CD4-positive, alpha-beta T cell treated with Interleukin-12 subunit alpha and Interleukin-12 subunit beta, for 1 hour (primary cell): ENCODE data around the gene PEX10.

ENCODE experiments used
- DNase-seq: peaks from one replicate; pipeline ENCODE4 v3.0.0-alpha.2; 2020

Gene PEX10

GRCh38 chr1:2384941-2385481, 27.4 kb downstream of the PEX10 start:
- DNase-seq: no peak

DNA sequence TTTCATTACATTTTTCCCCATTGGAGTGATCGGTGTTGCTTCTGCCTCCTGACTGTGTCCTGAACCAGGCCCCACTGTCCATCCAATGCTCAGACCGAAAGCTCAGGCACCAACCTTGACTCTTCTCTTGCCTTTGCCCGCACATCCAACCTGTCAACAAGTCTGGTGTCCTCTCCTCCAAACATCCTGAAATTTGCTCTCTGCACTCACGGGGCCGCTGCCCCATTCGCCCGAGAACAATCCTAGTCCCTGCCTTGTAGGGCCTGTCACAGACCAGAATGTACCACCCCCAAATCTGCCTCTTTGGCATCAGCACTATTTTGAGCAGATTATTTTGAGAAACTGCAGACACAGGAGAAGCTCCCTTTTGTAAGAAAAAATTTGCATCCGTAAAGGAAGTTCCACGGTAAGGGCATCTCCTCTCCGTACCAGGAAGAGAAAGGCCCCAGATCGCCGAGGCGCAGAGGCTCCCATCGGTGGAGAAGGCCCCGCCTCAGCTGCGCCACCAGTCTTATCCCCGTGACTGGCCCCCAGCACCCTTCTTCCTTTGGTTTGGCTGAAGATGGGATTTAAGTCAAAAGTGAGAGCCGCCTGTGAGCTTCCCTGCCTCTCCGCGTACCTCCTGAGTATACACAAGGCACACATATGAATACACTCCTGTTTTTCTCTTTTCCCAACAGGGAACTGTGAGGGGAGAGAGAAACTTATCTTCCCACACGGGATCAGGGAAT, 28.1 kb downstream of the PEX10 start:
- DNase-seq: no peak

DNA sequence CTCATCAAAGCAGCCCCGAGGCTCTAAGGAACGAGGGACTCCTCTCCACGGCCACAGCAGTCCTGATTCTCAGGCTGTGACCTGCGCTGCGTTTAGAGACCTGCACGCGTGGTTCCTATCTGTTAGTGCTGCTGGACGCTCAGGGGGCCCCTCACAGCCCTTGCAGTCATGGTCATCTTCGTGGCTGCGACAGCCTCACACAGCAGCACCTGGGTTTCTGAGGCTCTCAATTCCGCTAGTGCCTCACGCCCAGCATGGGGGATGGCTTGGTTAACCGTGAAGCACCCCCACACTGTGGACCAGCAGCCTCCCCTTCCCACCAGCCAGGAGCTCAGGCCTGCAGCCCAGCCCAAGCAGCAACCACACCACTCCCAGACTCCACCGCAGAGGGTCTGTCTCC, 28.8 kb downstream of the PEX10 start:
- no peak for DNase-seq

GRCh38 chr1:2382621-2383361, 29.6 kb downstream of the PEX10 start:
- peak; percentile 16 for DNase-seq

DNA sequence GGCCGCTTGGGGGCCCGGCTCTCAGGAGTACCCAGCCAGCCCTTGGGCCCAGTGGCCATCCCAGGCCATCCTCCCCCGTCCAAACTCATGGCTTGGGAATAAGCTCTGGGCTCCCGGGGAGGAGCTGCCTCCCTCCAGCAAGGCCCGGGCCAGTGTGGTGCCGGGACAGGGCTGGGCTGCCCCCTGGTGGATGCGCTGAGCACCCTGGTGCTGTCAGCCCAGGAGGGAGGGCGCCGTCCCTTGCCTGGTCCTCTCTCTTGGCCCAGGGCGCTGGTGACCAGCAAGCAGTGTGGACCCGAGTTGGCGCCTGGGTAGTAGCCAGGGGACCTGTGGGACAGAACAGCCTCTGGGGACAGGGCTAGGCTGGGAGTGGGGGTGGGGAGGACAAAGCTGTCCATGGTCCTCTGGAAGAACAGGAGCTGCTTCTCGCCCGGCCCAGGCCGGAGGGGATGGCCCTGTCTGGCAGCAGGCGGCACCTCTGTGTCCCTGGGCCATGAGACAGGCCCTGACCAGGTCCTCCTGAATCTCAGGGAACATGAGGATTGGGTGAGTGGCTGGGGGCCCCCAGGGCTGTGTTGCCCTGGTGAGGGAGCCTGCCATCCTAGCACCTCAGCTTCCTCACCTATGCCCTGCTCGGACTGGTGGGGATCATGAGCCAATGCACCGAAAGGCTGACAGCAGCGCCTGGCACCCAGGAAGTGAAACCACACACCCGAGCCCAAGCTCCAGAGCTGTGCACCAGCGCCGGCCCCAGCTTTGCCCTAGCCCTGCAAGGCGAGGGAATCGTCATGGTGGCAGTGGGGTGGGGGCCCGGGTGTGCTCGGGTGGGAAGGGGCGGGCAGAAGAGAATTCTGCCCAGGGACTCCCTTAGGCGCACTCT, 30.4 kb downstream of the PEX10 start:
- peak; percentile 79 for DNase-seq

DNA sequence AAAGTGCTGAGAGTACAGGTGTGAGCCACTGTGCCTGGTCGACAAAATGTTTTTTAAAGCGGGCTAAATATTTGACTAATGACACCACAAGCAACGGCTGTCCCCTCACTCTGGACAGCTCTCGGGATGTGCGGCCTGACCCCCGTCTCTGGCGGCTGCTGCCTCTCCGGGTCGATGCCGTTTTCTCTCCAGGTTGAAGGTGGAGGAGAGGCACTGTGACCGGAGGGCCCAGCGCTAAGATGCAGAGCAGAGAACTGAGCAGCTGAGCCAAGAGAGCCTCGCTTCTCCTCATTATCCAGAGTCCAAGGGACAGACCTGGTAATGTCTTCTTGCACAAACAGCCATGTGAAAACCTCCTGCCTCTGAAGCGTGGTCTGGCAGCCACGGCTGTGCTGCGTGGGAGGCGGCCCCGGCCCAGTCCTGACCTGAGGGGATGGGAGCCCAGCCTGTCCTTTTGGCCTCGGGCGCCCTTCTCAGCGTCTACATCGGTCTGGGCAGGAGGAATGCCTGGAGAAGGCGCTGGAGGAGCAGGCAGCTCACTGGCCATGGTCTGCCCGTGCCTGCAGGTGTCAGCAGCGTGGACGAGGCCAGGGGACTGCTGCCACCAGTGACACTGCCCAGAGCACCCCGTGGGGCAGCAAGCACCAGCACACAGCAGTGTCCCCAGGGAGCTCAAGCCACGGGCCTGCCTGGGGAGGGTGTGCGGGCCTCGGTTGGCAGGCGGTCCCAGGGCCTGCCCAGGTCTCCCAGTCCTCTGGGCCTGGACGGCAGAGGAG, 31.4 kb downstream of the PEX10 start:
- no peak for DNase-seq

DNA sequence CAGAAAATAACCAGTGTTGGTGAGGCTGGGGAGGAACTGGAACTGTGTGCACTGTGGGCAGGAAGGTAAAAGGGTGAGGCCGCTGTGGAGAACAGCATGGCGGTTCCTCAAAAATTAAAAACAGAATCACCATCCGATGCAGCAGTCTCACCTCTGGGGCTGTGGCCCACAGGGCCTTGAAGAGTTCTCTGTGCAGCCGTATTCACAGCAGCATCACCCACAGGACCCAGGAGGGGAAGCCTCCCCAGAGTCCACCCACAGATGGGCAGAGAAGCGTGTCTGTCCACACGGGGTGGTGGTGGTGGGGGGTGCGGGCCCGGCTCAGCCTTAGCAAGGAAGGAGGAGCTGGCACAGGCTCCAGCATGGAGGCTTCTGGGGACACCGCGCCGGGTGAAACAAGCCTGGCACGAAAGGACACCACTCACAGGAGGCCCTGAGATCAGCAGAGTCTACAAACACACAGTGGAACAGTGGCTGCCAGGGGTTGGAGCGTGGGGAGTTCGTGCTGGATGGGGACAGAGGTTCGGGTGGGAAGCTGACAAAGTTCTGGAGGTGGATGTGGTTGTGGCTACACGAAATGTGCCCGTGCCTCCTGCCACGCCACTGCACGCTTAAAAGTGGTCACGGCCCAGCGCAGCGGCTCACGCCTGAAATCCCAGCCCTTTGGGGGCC, 32.5 kb downstream of the PEX10 start:
- DNase-seq: no peak

DNA sequence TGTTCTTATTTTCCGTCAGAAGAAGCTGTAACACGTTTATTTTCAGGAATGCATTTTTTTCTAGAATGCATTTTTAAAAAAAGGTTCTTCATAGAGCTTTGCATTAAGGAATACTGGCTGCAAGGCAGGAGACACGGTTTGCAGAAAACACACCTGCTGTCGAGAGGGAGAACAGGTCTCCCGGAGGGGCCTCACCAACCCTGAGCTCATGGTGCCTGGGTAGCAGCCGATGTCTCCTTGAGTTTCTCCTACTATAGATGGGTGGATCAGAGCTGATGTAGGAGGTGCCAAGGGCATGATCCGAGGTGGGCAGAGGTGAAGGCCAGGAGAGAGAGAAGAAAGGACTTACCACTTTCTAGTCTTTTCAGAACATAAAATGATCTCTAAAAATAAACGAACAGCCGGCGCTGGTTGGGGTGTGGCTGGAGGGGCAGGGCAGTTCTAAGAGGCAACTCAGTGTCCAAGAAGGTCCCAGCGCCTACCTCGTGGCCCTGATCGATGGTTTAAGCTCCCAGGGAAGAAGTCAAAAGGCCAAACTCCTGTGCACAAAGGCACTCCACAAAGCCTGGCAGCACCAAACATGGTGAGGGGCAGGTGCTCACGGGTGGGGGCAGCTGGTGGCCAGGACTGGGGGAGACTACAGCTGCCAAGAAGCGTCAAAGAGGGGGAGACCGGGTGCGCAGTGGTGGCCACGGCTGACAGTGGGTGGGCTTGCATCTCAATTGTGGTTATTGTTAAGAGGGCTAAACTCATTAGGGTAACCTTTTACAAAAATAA, 33.2 kb downstream of the PEX10 start:
- DNase-seq: no peak

GRCh38 chr1:2378441-2378851, 33.9 kb downstream of the PEX10 start:
- DNase-seq: no peak

- DNase-seq: no peak
Measured at GRCh38 chr1:2377751-2378440, 34.5 kb downstream of the PEX10 start.

DNA sequence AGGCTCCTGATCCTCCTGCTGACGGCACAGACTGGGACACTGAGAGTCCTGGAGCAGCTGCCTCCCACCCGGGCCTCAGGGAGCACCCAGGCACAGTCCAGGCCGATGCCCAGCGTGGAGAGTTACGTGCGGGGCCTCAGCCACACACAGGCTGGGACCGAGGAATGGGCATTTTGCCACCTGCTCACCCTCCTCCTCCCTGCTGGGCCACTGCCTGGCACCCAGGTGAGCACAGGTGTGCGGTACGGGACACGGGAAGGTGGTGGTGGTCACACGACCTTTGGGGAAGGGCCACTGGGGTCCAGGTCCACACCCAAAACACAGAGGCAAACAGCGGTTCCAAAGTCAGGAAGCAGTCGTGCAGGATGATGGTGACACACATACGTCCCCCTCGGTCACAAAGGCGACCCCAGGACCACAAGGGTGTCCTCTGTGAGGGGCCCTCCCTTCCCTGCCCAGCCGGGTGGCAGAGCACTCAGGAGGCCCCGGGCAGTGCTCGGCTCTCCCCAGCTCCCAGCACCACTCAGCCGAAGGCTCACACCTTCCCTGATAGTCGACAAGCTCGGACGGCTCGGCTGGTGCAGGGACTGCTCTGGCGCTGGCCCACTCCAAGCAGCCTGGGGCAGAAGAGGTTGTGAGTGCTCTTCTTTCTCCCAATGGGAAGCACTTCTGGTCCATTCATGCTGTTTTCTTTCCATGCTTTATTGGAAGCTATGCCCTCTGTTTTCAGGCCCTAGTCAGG, 35.3 kb downstream of the PEX10 start:
- DNase-seq: no peak

DNA sequence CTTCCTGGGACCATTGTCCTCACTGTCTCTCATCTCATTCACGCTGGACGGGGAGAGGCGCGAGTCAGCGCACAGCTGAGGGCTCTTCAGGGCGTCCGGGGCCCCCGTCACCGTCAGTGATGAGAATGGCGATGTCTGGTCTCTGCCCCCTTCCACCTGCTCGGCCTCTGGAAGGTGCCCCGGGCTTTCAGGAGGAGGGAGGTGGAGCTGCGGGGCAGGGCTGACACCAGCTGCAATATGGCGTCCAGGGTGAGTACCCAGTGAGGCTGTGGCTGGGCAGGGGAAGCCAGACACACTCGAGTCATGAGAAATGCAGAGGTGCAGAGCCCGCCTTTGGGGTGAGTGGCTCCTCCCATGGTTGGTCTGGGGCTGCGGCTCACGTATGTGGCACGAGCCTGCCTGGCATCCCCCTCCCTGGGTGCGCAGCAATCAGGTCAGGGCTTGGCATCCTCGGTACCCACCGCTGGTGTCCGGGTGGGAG, 36.1 kb downstream of the PEX10 start:
- DNase-seq: no peak

- DNase-seq: no peak
Measured at GRCh38 chr1:2375923-2376260, 36.5 kb downstream of the PEX10 start.

DNA sequence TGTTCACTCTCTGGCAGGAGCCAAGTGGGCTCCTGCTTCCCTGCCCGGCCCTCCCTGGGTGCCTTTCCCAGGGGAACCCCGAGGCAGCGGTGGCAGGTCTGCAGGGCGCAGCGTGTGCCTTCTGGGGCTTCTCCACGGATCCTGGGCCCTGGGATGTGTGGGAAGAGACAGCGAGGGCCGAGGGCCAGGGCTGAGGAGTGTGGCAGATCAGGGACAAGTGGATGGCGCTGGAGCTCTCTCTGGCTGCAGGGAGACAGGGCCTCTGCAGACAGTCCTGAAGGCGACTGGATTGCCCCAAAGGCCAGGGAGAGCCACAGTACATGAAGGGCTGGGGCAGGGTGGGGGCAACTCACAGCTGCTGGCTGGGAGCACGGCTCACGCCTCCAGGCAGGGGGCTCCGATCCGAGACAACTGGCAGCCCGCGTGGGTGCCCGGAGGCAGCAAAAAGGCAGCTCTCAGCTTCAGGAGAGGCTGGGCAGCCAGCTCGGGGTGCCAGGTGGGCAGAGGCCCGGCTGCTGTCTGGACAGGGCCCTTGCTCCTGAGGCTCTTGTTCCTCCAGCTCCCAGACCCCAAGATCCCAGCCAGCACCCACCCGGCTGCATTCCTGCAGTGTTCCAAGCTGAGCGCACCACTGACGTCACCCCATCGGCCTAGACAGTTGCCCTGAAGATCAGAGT, 37.0 kb downstream of the PEX10 start:
- DNase-seq: no peak

DNA sequence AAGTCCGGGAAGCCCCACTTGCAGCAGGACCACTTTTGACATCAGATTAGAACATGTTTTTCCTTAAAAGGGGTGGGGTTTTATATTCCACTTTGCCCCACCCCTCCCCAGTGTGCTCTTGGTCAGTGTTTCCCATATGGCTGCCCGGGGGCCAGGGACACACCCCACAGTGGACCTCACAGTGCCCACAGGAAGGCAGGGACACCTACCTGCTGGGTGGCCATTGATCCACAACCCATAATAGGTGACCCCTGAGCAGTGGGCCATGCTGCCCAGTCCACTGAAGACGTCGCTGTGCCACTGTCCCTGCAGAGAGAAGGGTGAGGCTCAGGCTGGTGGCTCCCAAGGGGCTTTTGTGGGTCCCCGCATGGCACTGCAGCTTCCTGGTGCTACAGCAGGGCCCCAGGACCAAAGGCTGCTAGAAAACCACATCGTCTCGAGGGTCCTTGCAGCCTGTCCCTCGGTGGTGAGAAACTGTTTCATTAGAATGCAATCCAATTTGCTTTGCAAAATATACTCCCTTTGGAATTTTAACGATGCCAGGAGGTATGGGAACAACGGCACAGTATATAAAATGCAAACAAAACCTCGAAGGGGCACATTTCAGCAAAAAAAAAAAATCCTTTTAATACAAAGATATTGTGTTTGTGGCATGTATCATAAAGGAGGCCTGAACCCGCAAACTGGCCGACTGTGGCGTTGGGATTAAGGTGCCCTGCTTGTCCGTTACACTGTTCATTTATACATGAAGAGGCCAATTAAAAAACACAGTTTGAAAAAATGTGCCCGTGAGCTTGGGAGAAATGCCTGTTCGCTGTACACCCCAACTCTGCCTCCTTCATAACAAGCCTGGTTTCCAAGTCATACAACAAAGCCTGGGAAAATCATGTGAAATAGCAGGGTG, 37.9 kb downstream of the PEX10 start:
- no peak for DNase-seq

- DNase-seq: no peak
Measured at GRCh38 chr1:2373551-2374251, 38.7 kb downstream of the PEX10 start.
